Panc1 (cell line): ENCODE measurements around the gene RHOH. TPM values are rescaled to one million over a fixed set of nuclear protein-coding genes. Genes with fewer than 3 reads are reported as not detected.
"Not testable (repeated sequence)": the region's sequence is repeated elsewhere in the genome, so short reads cannot be mapped to it uniquely, and the experiment has no call there.

ENCODE experiments used
- ATAC-seq: fragments of 200-7000 bp; cut with Tn5 transposase; 2 replicates; pipeline ENCODE4 v1.9.1; 2020; ENCODE audit warnings: mild to moderate bottlenecking, moderate library complexity
- BruUV-seq: library from RNA; stranded (reverse); fragments of 400-500 nt; replicated peaks from 2 replicates; lab custom pipeline; 2021; lab: Mats Ljungman, UMichigan
- CTCF ChIA-PET: fragments of 300-600 bp; sonication (Branson Sonifier 250); formaldehyde crosslinking; loops from one replicate; lab custom pipeline; 2022; ENCODE audit warnings: antibody characterized with exemption; lab: Charles Lee
- POLR2A ChIA-PET: fragments of 300-600 bp; sonication (Branson Sonifier 250); formaldehyde crosslinking; loops from one replicate; lab custom pipeline; 2022; ENCODE audit warnings: antibody characterized with exemption; lab: Charles Lee
- DNase-seq: peaks from one replicate; pipeline ENCODE4 v3.0.0-alpha.2; 2010; ENCODE audit warnings: low read depth, low spot score
- H3K27ac ChIP-seq: 2 replicates; pipeline ENCODE4 v1.5.1; 2011; ENCODE audit warnings: mild to moderate bottlenecking, low read length, inconsistent platforms
- H3K27me3 ChIP-seq: fragments of 200-500 bp; sonication (Bioruptor generic); 2 replicates; pipeline ENCODE4 v1.6.0; 2014; ENCODE audit warnings: low read length, inconsistent platforms; ENCODE audit not compliant: control insufficient read depth, insufficient read depth
- H3K36me3 ChIP-seq: fragments of 200-500 bp; sonication (Bioruptor generic); 2 replicates; pipeline ENCODE4 v1.5.1; 2014; ENCODE audit warnings: inconsistent platforms, mild to moderate bottlenecking, low read length, moderate library complexity; ENCODE audit not compliant: control insufficient read depth, insufficient read depth
- H3K4me1 ChIP-seq: 2 replicates; pipeline ENCODE4 v1.5.1; 2011; ENCODE audit warnings: inconsistent platforms, mild to moderate bottlenecking, low read length, moderate library complexity; ENCODE audit not compliant: control insufficient read depth, insufficient read depth
- H3K4me3 ChIP-seq, 2 experiments: 2 replicates each; pipeline ENCODE4 v1.5.1; 2011 to 2012; ENCODE audit warnings: low read depth in 2 of 2, low read length in 2 of 2, mild to moderate bottlenecking in 2 of 2, inconsistent platforms in 1 of 2, moderate library complexity in 1 of 2
- H3K9me3 ChIP-seq: fragments of 200-500 bp; sonication (Bioruptor generic); 2 replicates; pipeline ENCODE4 v1.5.1; 2014; ENCODE audit warnings: low read depth, mild to moderate bottlenecking, inconsistent platforms, low read length, moderate library complexity; ENCODE audit not compliant: control insufficient read depth, insufficient read depth
- CTCF ChIP-seq: fragments of 450-650 bp; IDR thresholded peaks from 2 replicates; pipeline ENCODE4 v1.5.1; 2017; ENCODE audit warnings: mild to moderate bottlenecking
- POLR2AphosphoS5 ChIP-seq: IDR thresholded peaks from 2 replicates; pipeline ENCODE4 v1.6.1; 2012; ENCODE audit warnings: mild to moderate bottlenecking, low read depth, low read length, moderate library complexity
- REST ChIP-seq, 2 experiments: IDR thresholded peaks; 2 replicates each; pipeline ENCODE4 v1.6.1; 2011 to 2012; ENCODE audit warnings: low read depth in 2 of 2, control low read depth in 1 of 2, low read length in 1 of 2, mild to moderate bottlenecking in 1 of 2, moderate library complexity in 1 of 2; ENCODE audit not compliant: insufficient read depth in 1 of 2
- SIN3A ChIP-seq: IDR thresholded peaks from 2 replicates; pipeline ENCODE4 v1.6.1; 2012; ENCODE audit warnings: low read depth, mild to moderate bottlenecking, low read length, moderate library complexity, borderline replicate concordance; ENCODE audit not compliant: insufficient read depth
- TCF7L2 ChIP-seq: IDR thresholded peaks from 2 replicates; pipeline ENCODE4 v1.6.1; 2011; ENCODE audit warnings: mild to moderate bottlenecking, low read depth, low read length, inconsistent platforms
- in situ Hi-C: cut with HindIII; loops from 2 replicates; pipeline ENCODE4 v1.10.0; 2016; ENCODE audit warnings: low sequenced_read_pairs, low pct_unique_long_range_greater_than_20kb
- intact Hi-C: fragments of 100-400 bp; cut with micrococcal nuclease; formaldehyde crosslinking; loops from one replicate; pipeline ENCODE4 v1.10.0; 2022; ENCODE audit not compliant: unreplicated experiment
- total RNA-seq: library from RNA; stranded (reverse); gene quantifications from one replicate; pipeline ENCODE4 v1.2.1, GENCODE V29; 2021; ENCODE audit not compliant: unreplicated experiment

The RHOH gene
- total RNA-seq, 1 experiment from 2014 or later: 1.2 TPM

DNA sequence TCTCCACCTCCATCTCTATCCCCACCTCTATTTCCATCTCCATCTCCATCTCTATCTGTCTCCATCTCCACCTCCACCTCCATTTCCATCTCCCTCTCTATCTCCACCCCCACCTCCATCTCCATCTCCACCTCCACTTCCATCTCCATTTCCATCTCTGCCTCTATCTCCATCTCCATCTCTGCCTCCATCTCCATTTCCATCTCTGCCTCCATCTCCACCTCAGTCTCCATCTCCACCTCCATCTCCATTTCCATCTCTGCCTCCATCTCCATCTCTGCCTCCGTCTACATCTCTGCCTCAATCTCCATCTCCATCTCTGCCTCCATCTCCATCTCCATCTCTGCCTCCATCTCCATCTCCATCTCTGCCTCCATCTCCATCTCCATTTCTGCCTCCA, 97.5 kb downstream of the RHOH start:
- no peak for DNase-seq
- ChIA-PET POLR2A (no interaction called here), CTCF (no interaction called here)
- Histone ChIP-seq H3K36me3 (no peaks in the 10 kb centered on the region), H3K27ac (no peak overlapping the region), H3K27me3 (no peaks in the 10 kb centered on the region), H3K9me3 (no peaks in the 10 kb centered on the region), H3K4me1 (no peaks in the 10 kb centered on the region), H3K4me3 (no peak overlapping the region)
- TF ChIP-seq REST (IDR thresholded peaks at IDR 0.05; ENCODE audit: insufficient read depth in 1 of 2, low read depth in 2 of 2, low read length in 1 of 2) (no peak), SIN3A (no peak), TCF7L2 (no peak), POLR2AphosphoS5 (no peak), CTCF (no peak)
- no TSS peak for BruUV-seq
- in situ Hi-C loops (no loop called here), intact Hi-C loops (no loop called here)
- ATAC-seq: no peak

DNA sequence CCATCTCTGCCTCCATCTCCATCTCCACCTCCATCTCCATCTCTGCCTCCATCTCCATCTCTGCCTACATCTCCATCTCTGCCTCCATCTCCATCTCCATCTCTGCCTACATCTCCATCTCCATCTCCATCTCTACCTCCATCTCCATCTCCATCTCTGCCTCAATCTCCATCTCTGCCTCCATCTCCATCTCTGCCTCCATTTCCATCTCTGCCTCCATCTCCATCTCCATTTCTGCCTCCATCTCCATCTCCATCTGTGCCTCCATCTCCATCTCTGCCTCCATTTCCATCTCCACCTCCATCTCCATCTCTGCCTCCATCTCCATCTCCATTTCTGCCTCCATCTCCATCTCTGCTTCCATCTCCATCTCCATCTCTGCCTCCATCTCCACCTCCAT, 98.2 kb downstream of the RHOH start:
- H3K27ac ChIP-seq, ATAC-seq, POLR2A ChIA-PET, H3K4me1 ChIP-seq, DNase-seq, H3K36me3 ChIP-seq, H3K4me3 ChIP-seq, in situ Hi-C loops, intact Hi-C loops, CTCF ChIA-PET, BruUV-seq, H3K27me3 ChIP-seq, H3K9me3 ChIP-seq: not testable (repeated sequence)

DNA sequence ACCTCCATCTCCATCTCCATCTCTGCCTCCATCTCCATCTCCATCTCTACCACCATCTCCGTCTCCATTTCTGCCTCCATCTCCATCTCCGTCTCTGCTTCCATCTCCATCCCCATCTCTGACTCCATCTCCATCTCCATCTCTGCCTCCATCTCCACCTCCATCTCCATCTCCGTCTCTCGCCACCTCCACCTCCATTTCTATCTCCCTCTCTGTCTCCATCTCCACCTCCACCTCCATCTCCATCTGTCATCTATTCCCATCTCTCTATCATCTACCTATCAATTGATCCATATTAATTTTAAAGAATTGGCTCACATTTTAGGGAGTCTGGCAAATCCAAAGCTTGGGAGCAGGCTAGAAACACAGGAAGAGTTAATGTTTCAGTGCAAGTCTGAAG, 98.7 kb downstream of the RHOH start:
- H3K9me3 ChIP-seq: no peaks in the 10 kb centered on the region
- no peaks in the 10 kb centered on the region for H3K27me3 ChIP-seq
- no peak overlapping the region for H3K27ac ChIP-seq
- DNase-seq (no peak), ATAC-seq (no peak)
- intact Hi-C loops (no loop called here), in situ Hi-C loops (no loop called here)
- ChIA-PET POLR2A (no interaction called here), CTCF (no interaction called here)
- no peak overlapping the region for H3K4me3 ChIP-seq
- BruUV-seq: no TSS peak
- TF ChIP-seq SIN3A (no peak), REST (IDR thresholded peaks at IDR 0.05; ENCODE audit: insufficient read depth in 1 of 2, low read depth in 2 of 2, low read length in 1 of 2) (no peak), CTCF (no peak), POLR2AphosphoS5 (no peak), TCF7L2 (no peak)
- H3K4me1 ChIP-seq: no peaks in the 10 kb centered on the region
- H3K36me3 ChIP-seq: no peaks in the 10 kb centered on the region
